B cell (primary cell): ENCODE results near the gene ZNF212. TPM values are rescaled to one million over a fixed set of nuclear protein-coding genes. Genes with fewer than 3 reads are reported as not detected.

Experiments used
- ATAC-seq: fragments of 200-7000 bp; cut with Tn5 transposase; one replicate; pipeline ENCODE4 v1.10.0; 2021; ENCODE audit warnings: low read depth, mild to moderate bottlenecking, moderate number of reproducible peaks, moderate library complexity
- CTCF ChIA-PET: fragments of 350-600 bp; sonication (Branson Sonifier 250); formaldehyde crosslinking; loops from one replicate; lab custom pipeline; 2021; ENCODE audit warnings: antibody characterized with exemption, inconsistent platforms; lab: Charles Lee
- POLR2A ChIA-PET: fragments of 350-600 bp; sonication (Branson Sonifier 250); formaldehyde crosslinking; loops from one replicate; lab custom pipeline; 2021; ENCODE audit warnings: antibody characterized with exemption; lab: Charles Lee
- DNase-seq: peaks from one replicate; pipeline ENCODE4 v3.0.0; 2013
- H2AFZ ChIP-seq: 2 replicates; pipeline ENCODE4 v1.6.1; 2012; ENCODE audit warnings: mild to moderate bottlenecking, low read depth, low read length; ENCODE audit not compliant: insufficient read depth, poor library complexity, severe bottlenecking
- H3K27ac ChIP-seq, 2 donors: 1 replicate in 1 of 2; 2 replicates in 1 of 2; pipeline ENCODE4 v1.5.1; 2012 to 2013; ENCODE audit warnings: low read length in 2 of 2, mild to moderate bottlenecking in 2 of 2, moderate library complexity in 1 of 2
- H3K27me3 ChIP-seq, 4 experiments: fragments of 200-600 bp in 1 of 4; sonication (generic) in 1 of 4; replicated peaks in 1 of 4; 1 replicate in 2 of 4; 2 replicates in 2 of 4; pipeline versions ENCODE4 v1.6.1 to v1.7.0; 2013 to 2016; ENCODE audit warnings: low read length in 3 of 4, mild to moderate bottlenecking in 2 of 4, mixed read lengths in 1 of 4, moderate library complexity in 1 of 4; ENCODE audit not compliant: insufficient read depth in 4 of 4, control insufficient read depth in 3 of 4; ENCODE audit errors: control extremely low read depth in 1 of 4
- H3K36me3 ChIP-seq, 2 experiments: replicated peaks in 1 of 2; 1 replicate in 1 of 2; 2 replicates in 1 of 2; pipeline versions ENCODE4 v1.6.1 to v1.7.1; 2013; ENCODE audit warnings: low read length in 1 of 2; ENCODE audit not compliant: insufficient read depth in 2 of 2, control insufficient read depth in 1 of 2; ENCODE audit errors: control extremely low read depth in 1 of 2, extremely low read depth in 1 of 2
- H3K4me1 ChIP-seq, 2 donors: fragments of 200-600 bp in 1 of 2; sonication (generic) in 1 of 2; 1 replicate in 1 of 2; 2 replicates in 1 of 2; pipeline versions ENCODE4 v1.5.1 to v1.6.1; 2013 to 2017; ENCODE audit warnings: low read length in 2 of 2; ENCODE audit not compliant: control insufficient read depth in 2 of 2, insufficient read depth in 2 of 2
- H3K4me2 ChIP-seq: replicated peaks from 2 replicates; pipeline ENCODE3; 2012; ENCODE audit warnings: mild to moderate bottlenecking, low read depth, low read length; ENCODE audit not compliant: poor library complexity, severe bottlenecking
- H3K4me3 ChIP-seq, 5 experiments: fragments of 200-600 bp in 1 of 5; sonication (generic) in 1 of 5; 1 replicate in 3 of 5; 2 replicates in 2 of 5; pipeline versions ENCODE4 v1.5.1 to v1.7.0; 2011 to 2016; ENCODE audit warnings: low read length in 4 of 5, mild to moderate bottlenecking in 4 of 5, low read depth in 2 of 5, control low read depth in 1 of 5, moderate library complexity in 1 of 5; ENCODE audit not compliant: insufficient read depth in 1 of 5; ENCODE audit errors: control extremely low read depth in 1 of 5, extremely low read depth in 1 of 5
- H3K79me2 ChIP-seq: fragments of 200-600 bp; sonication (generic); one replicate; pipeline ENCODE4 v1.6.0; 2016; ENCODE audit warnings: low read length; ENCODE audit not compliant: control insufficient read depth, insufficient read depth
- H3K9ac ChIP-seq: fragments of 200-600 bp; sonication (generic); 2 replicates; pipeline ENCODE4 v1.6.1; 2017; ENCODE audit warnings: mild to moderate bottlenecking, low read length, moderate library complexity
- H3K9me3 ChIP-seq, 3 donors: one replicate each; pipeline versions ENCODE4 v1.6.1 to v1.7.1; 2013; ENCODE audit warnings: low read length in 2 of 3; ENCODE audit not compliant: control insufficient read depth in 2 of 3, insufficient read depth in 1 of 3; ENCODE audit errors: control extremely low read depth in 1 of 3
- H4K20me1 ChIP-seq: 2 replicates; pipeline ENCODE4 v1.6.0; 2012; ENCODE audit warnings: mild to moderate bottlenecking, low read length; ENCODE audit not compliant: insufficient read depth, control insufficient read depth, poor library complexity, severe bottlenecking
- H3K27ac Mint-ChIP-seq: one replicate; pipeline ENCODE4 v1.8.0; 2021; ENCODE audit warnings: mixed read lengths
- H3K27me3 Mint-ChIP-seq: one replicate; pipeline ENCODE4 v1.8.0; 2021; ENCODE audit warnings: mixed read lengths
- H3K4me1 Mint-ChIP-seq: one replicate; pipeline ENCODE4 v1.8.0; 2021; ENCODE audit warnings: mixed read lengths
- H3K4me3 Mint-ChIP-seq: one replicate; pipeline ENCODE4 v1.8.0; 2021; ENCODE audit warnings: mixed read lengths
- H3K9me3 Mint-ChIP-seq: one replicate; pipeline ENCODE4 v1.8.0; 2022; ENCODE audit warnings: mixed read lengths; ENCODE audit not compliant: insufficient read depth
- CTCF ChIP-seq: fragments of 200-600 bp; IDR thresholded peaks from one replicate; pipeline ENCODE4 v1.8.0; 2022; ENCODE audit warnings: antibody characterized with exemption, mild to moderate bottlenecking
- EZH2 ChIP-seq: IDR thresholded peaks from 2 replicates; pipeline ENCODE4 v1.6.1; 2012; ENCODE audit warnings: borderline replicate concordance, low read depth, mild to moderate bottlenecking, moderate library complexity, low read length; ENCODE audit not compliant: insufficient read depth, poor library complexity, severe bottlenecking
- WGBS: methylation state at CpG from one replicate; pipeline ENCODE4 v1.1.5; 2013; ENCODE audit warnings: missing lambda C conversion rate; ENCODE audit not compliant: insufficient coverage; 5-methylcytosine and 5-hydroxymethylcytosine counted together
- intact Hi-C: fragments of 100-400 bp; cut with micrococcal nuclease; formaldehyde crosslinking; loops from one replicate; pipeline ENCODE4 v1.10.0; 2022
- polyA plus RNA-seq: library from polyadenylated mRNA; depleted of rRNA; stranded (reverse); fragments of >200 nt; gene quantifications from 2 replicates; pipeline ENCODE4 v1.2.3, GENCODE V29; 2012
- total RNA-seq, 2 donors: library from RNA; stranded (reverse); fragments of 120-200 nt in 1 of 2; gene quantifications; 1 replicate in 1 of 2; 2 replicates in 1 of 2; pipeline versions ENCODE4 v1.2.3 to v1.2.4, GENCODE V29; 2013 to 2022

ZNF212 gene
- total and polyA plus RNA-seq, 2 donors (not counting 1 experiment from before 2014, with no cell fraction given), result 8.1 to 22.5 TPM

- H3K79me2 ChIP-seq, result peaks cover 10% of the 10 kb centered on the region
- H3K27me3 Mint-ChIP-seq, result no peaks in the 10 kb centered on the region
- ChIA-PET CTCF (no interaction called here), POLR2A (interaction anchor here (2.9 kb wide), 1 partner anchor 21 kb away, joined by 17 read pairs; the partner anchor contains the start of gene ZNF783)
- H3K4me1 ChIP-seq, result peaks cover 20 to 27% of the 10 kb centered on the region in 2 donors
- TF ChIP-seq CTCF (no peak), EZH2 (no peak)
- peaks cover 0 to 4% (median 0%) of the 10 kb centered on the region in 3 donors for H3K9me3 ChIP-seq
- H3K27ac ChIP-seq, result no peak overlapping the region
- H3K9ac ChIP-seq, result no peak overlapping the region
- H3K36me3 ChIP-seq, result peaks cover 0 to 21% of the 10 kb centered on the region in 2 experiments
- peaks cover 32% of the 10 kb centered on the region for H3K4me1 Mint-ChIP-seq
- H3K27me3 ChIP-seq, result no peaks in the 10 kb centered on the region
- no peak overlapping the region for H3K4me2 ChIP-seq
- H3K9me3 Mint-ChIP-seq, result no peaks in the 10 kb centered on the region
- 97% methylated on average over 3 of the region's 3 CpGs for WGBS
- no peak for ATAC-seq
- H3K4me3 ChIP-seq, result no peak overlapping the region
- H2AFZ ChIP-seq, result no peak overlapping the region
- H3K4me3 Mint-ChIP-seq, result no peak overlapping the region
- no peak overlapping the region for H3K27ac Mint-ChIP-seq
- DNase-seq, result no peak
- peaks cover 3% of the 10 kb centered on the region for H4K20me1 ChIP-seq
- intact Hi-C loops, result no loop called here
Observed at GRCh38 chr7:149283321-149283720, 43.9 kb downstream of the ZNF212 start.

- no peaks in the 10 kb centered on the region for H3K27me3 Mint-ChIP-seq
- Histone ChIP-seq H3K4me2 (peak overlapping the region; percentile 91), H3K9ac (peak overlapping the region; percentile 65), H3K27ac (no peak overlapping the region), H3K9me3 (peaks cover 0 to 4% (median 0%) of the 10 kb centered on the region in 3 donors), H3K4me1 (peaks cover 20 to 27% of the 10 kb centered on the region in 2 donors), H3K79me2 (peaks cover 5% of the 10 kb centered on the region), H3K4me3 (peak overlapping the region in 3 of 5 experiments; percentile 53 to 69 (median 60)), H4K20me1 (no peaks in the 10 kb centered on the region), H3K36me3 (peaks cover 0 to 11% of the 10 kb centered on the region in 2 experiments), H3K27me3 (no peaks in the 10 kb centered on the region), H2AFZ (peak overlapping the region; percentile 67)
- WGBS, result 21% methylated on average over 3 of the region's 3 CpGs
- ATAC-seq (no peak), DNase-seq (no peak)
- peak overlapping the region; percentile 74 for H3K27ac Mint-ChIP-seq
- intact Hi-C loops, result no loop called here
- H3K4me1 Mint-ChIP-seq, result peaks cover 32% of the 10 kb centered on the region
- CTCF ChIA-PET, result interaction anchor here (0.6 to 2.0 kb wide), 8 partner anchors 9 to 340 kb away, joined by 3 to 34 read pairs (median 6); partner anchors contain the start of genes ZNF282 and ZNF783
- H3K4me3 Mint-ChIP-seq, result peak overlapping the region; percentile 93
- H3K9me3 Mint-ChIP-seq, result no peaks in the 10 kb centered on the region
- POLR2A ChIA-PET, result interaction anchor here (0.6 to 2.9 kb wide), 2 partner anchors 22 to 157 kb away, joined by 7 to 17 read pairs; partner anchors contain the start of gene ZNF783
- no peak for TF ChIP-seq EZH2
- TF ChIP-seq CTCF, result no peak
Observed at GRCh38 chr7:149284343-149284742, 44.9 kb downstream of the ZNF212 start.
